Mucosa of stomach (tissue), 1 donor: ENCODE data around the gene KRT83.
A peak's percentile ranks its signal among the peaks of the same experiment; 100 is the strongest.
"Not testable (repeated sequence)": the region's sequence is repeated elsewhere in the genome, so short reads cannot be mapped to it uniquely, and the experiment has no call there.

Experiments used
- H3K27me3 ChIP-seq: one replicate; pipeline ENCODE4 v1.7.0; 2013; ENCODE audit warnings: mild to moderate bottlenecking, low read length; ENCODE audit not compliant: control insufficient read depth, insufficient read depth
- H3K36me3 ChIP-seq: one replicate; pipeline ENCODE4 v1.7.0; 2013; ENCODE audit warnings: low read length; ENCODE audit not compliant: control insufficient read depth, insufficient read depth
- H3K4me1 ChIP-seq: one replicate; pipeline ENCODE4 v1.7.0; 2013; ENCODE audit warnings: mild to moderate bottlenecking, low read length; ENCODE audit not compliant: control insufficient read depth, insufficient read depth
- H3K4me3 ChIP-seq: one replicate; pipeline ENCODE4 v1.7.0; 2013; ENCODE audit warnings: low read length
- H3K9ac ChIP-seq: one replicate; pipeline ENCODE4 v1.7.0; 2013; ENCODE audit warnings: mild to moderate bottlenecking, low read length, moderate library complexity
- H3K9me3 ChIP-seq: one replicate; pipeline ENCODE4 v1.7.0; 2013; ENCODE audit warnings: mild to moderate bottlenecking, low read length, moderate library complexity; ENCODE audit not compliant: control insufficient read depth
- donor health status: Pancreatic carcinoma.

KRT83 gene

GRCh38 chr12:52350786-52351185 lies 29.6 kb upstream of the KRT83 start:
- Histone ChIP-seq H3K27me3 (no peaks in the 10 kb centered on the region), H3K9me3 (no peaks in the 10 kb centered on the region), H3K9ac (no peak overlapping the region), H3K36me3 (no peaks in the 10 kb centered on the region), H3K4me1 (peaks cover 53% of the 10 kb centered on the region), H3K4me3 (no peak overlapping the region)

GRCh38 chr12:52350021-52350620 lies 28.9 kb upstream of the KRT83 start:
- no peaks in the 10 kb centered on the region for H3K36me3 ChIP-seq
- H3K27me3 ChIP-seq = no peaks in the 10 kb centered on the region
- H3K9me3 ChIP-seq = no peaks in the 10 kb centered on the region

GRCh38 chr12:52349196-52349595 lies 28.0 kb upstream of the KRT83 start:
- Histone ChIP-seq H3K36me3 (no peaks in the 10 kb centered on the region), H3K9me3 (no peaks in the 10 kb centered on the region), H3K4me3 (no peak overlapping the region), H3K9ac (no peak overlapping the region), H3K27me3 (no peaks in the 10 kb centered on the region), H3K4me1 (peaks cover 67% of the 10 kb centered on the region)

More at GRCh38 chr12:52350021-52350620, 28.9 kb upstream of the KRT83 start:
- Histone ChIP-seq H3K4me1 (peaks cover 57% of the 10 kb centered on the region), H3K9ac (no peak overlapping the region), H3K4me3 (no peak overlapping the region)

GRCh38 chr12:52347551-52348510 lies 26.6 kb upstream of the KRT83 start:
- H3K36me3 ChIP-seq = no peaks in the 10 kb centered on the region
- no peaks in the 10 kb centered on the region for H3K9me3 ChIP-seq
- no peaks in the 10 kb centered on the region for H3K27me3 ChIP-seq
- H3K9ac ChIP-seq = peak overlapping the region; percentile 47
- peaks cover 67% of the 10 kb centered on the region for H3K4me1 ChIP-seq
- no peak overlapping the region for H3K4me3 ChIP-seq

DNA sequence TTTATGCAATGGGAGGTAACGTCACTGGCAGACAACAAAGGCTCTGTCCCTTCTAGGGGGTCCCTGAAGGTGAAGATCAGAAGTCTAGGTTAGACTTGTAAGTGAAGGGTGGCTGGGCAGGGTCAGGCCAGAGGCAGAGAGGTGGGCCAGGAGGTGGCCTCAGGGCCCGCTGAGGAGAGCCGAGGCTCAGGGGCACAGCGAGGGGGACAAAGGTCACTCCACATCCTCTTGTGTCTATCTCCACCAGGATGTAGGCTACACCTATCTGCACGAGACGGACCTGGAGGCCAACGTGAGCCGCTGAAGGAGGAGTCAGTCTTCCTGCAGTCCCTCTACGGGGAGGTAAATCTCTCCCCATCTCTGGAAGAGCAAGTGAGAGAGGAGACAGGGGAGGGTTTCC lies 25.8 kb upstream of the KRT83 start:
- Histone ChIP-seq H3K4me3 (no peak overlapping the region), H3K36me3 (no peaks in the 10 kb centered on the region), H3K9me3 (no peaks in the 10 kb centered on the region), H3K4me1 (peaks cover 62% of the 10 kb centered on the region), H3K9ac (peak overlapping the region; percentile 47), H3K27me3 (peaks cover 4% of the 10 kb centered on the region)

DNA sequence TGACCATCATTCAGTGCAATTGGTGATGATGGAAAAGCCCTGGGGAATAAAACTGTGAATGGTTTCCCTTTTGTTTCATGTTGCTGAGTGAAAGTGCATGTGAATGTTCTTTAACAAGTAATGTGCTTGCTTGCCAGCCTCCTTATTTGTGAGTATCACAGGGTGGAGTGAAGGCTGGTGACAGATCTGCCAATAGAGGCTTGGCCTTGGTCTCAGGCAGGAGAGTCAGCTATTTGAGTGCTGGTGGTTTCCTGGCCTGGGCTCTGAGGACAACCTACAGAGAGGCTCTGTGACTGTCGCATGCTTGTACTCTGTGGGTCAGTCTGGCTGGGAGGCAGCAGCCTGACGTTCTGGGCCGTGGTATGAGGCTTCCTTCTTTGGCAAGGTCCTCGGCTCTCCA lies 25.4 kb upstream of the KRT83 start:
- Histone ChIP-seq H3K27me3 (peaks cover 4% of the 10 kb centered on the region), H3K9ac (peak overlapping the region; percentile 47), H3K4me1 (peaks cover 57% of the 10 kb centered on the region), H3K36me3 (no peaks in the 10 kb centered on the region), H3K4me3 (no peak overlapping the region), H3K9me3 (no peaks in the 10 kb centered on the region)

DNA sequence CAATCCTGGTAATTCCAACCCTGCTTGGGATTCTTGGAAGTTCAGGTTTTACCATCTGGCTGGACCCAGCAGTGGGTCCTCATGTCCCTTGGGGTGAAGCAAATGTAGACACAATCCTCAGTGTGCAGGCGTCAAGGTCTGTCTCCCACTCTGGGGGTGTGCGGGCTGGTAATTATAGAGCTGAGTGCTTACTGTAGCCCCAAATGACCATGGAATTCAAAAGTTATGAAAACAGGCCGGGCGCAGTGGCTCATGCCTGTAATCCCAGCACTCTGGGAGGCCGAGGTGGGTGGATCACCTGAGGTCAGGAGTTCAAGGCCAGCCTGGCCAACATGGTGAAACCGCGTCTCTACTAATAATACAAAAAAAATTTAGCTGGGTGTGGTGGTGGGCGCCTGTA lies 23.8 kb upstream of the KRT83 start:
- H3K36me3 ChIP-seq, H3K27me3 ChIP-seq, H3K9ac ChIP-seq, H3K9me3 ChIP-seq, H3K4me3 ChIP-seq: not testable (repeated sequence)
- H3K4me1 ChIP-seq = peaks cover 42% of the 10 kb centered on the region

DNA sequence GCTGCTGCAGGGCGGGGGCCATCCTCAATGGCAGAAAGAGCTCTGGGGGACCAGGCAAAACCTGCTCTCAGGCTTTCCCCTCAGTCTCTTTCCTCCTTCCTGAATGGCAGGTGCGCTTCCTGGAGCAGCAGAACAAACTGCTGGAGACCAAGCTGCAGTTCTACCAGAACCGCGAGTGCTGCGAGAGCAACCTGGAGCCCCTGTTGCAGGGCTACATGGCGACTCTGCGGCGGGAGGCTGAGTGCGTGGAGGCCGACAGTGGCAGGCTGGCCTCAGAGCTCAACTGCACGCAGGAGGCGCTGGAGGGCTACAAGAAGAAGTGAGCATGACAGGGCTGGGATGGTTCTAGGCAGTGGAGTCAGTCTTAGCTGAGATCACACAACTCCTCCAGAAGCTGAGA lies 22.9 kb upstream of the KRT83 start:
- Histone ChIP-seq H3K4me1 (peaks cover 40% of the 10 kb centered on the region), H3K9ac (no peak overlapping the region)

DNA sequence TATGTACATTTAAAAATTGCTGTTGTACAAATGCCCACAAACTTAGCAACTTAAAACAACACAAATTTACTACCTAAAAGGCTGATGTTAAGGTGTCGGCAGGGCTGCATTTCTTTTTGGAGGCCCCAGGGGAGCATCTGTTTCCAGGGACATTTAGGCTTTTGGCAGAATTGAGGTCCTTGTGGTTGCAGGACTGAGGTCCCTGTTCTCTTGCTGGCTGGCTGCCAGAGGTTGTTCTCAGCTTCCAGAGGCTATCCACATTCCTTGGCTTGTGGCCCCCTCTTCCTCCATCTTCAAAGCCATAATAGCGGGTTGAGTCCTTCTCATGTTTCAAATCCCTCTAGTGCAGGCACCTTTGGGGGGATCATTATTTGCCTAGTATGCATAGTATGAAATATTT lies 22.4 kb upstream of the KRT83 start:
- Histone ChIP-seq H3K9ac (no peak overlapping the region), H3K4me3 (no peak overlapping the region), H3K27me3 (peaks cover 4% of the 10 kb centered on the region), H3K36me3 (no peaks in the 10 kb centered on the region), H3K9me3 (no peaks in the 10 kb centered on the region), H3K4me1 (peaks cover 40% of the 10 kb centered on the region)

More for the DNA sequence above, 22.9 kb upstream of the KRT83 start:
- Histone ChIP-seq H3K27me3 (peaks cover 4% of the 10 kb centered on the region), H3K9me3 (no peaks in the 10 kb centered on the region), H3K36me3 (no peaks in the 10 kb centered on the region), H3K4me3 (no peak overlapping the region)

DNA sequence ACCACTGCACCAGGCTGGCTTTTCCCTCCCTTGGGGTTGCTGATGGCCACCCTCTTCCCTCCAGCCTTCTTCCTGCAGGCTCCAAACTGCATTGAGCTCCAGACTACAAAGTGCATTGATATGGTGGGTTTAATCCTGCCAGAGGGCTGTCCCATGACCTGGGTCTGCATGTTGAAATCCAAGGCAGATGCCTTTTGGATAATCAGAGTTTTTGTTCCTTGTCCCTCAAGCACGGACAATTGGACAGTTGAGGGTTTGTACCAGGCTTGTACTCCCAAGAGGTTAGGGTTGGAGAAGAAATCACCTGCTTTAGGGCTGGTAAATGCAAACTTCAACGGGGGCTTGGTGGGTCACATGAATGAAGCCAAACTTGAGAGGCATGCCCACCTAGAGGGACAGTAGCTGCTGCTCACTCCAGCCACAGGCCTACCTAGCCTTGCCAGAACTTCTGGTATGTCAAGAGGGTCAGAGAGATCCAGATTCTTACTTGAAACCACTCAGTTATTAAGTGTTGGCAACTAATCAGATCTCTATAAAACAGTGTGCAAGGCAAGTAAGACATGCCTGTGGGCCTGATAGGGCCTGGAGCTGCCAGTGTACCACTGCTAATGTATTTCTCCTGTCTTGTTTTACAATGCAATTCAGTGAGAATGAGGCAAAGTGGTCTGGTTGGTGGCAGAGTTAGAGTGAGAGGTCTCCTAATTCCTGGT lies 21.7 kb upstream of the KRT83 start:
- H3K9me3 ChIP-seq = no peaks in the 10 kb centered on the region
- H3K36me3 ChIP-seq = no peaks in the 10 kb centered on the region
- H3K4me3 ChIP-seq = no peak overlapping the region
- H3K27me3 ChIP-seq = peaks cover 4% of the 10 kb centered on the region
- H3K9ac ChIP-seq = no peak overlapping the region
- peaks cover 35% of the 10 kb centered on the region for H3K4me1 ChIP-seq

DNA sequence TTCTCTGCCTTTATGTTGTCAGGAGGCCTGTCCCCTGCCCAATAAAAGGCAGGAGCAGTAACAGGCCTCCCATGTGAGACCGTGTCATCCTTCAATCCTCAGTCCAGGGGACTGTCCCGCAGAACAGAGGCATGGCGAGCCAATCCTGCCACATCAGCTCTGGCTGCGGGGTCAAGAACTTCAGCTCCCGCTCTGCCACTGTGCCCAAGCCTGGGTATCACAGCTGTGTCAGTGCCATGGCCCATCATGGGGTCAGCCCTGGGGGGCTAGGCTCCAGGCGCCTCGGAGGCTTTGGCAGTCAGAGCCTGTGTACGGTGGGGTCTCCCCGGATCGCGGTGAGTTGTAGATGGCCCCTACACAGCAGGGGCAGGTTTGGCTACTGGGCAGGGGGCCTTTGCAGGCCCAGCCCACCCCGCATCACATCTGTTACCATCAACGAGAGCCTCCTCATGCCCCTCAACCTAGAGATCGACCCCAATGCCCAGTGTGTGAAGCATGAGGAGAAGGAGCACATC lies 19.9 kb upstream of the KRT83 start:
- no peak overlapping the region for H3K4me3 ChIP-seq
- H3K9ac ChIP-seq = no peak overlapping the region
- H3K36me3 ChIP-seq = no peaks in the 10 kb centered on the region
- peaks cover 4% of the 10 kb centered on the region for H3K27me3 ChIP-seq
- no peaks in the 10 kb centered on the region for H3K9me3 ChIP-seq
- peaks cover 20% of the 10 kb centered on the region for H3K4me1 ChIP-seq
